ENCODE results near the gene MTRF1L. TPM values are rescaled to one million over a fixed set of nuclear protein-coding genes. Genes with fewer than 3 reads are reported as not detected.

Gene MTRF1L
- total and polyA plus RNA-seq, 8 donors = 4.7 to 55.9 (median 15.3) TPM

DNA sequence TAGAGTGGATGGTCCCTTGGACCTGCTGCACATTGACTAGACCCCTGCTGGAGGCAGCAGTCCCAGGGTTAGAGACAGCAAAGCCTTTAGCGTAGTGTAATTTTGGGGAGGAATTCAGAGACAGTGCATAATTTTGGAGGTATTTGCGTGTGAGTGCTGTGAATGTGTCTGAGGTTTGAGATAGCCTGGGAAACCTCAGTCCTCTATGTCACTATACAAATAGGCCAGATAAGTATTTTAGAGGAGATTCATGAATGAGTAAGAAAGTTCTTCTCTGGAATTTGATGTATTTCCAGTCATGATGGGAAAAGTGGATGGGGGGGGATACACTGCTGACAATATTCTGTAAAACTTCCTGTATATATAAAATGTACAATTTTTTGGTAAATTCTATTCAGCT, 25.8 kb upstream of the MTRF1L start:
- Histone ChIP-seq H3K9me3 (no peaks in the 10 kb centered on the region), H3K4me1 (peaks cover 0 to 18% (median 5%) of the 10 kb centered on the region in 4 donors), H3K27me3 (no peaks in the 10 kb centered on the region), H3K36me3 (no peaks in the 10 kb centered on the region), H3K27ac (no peak overlapping the region), H3K4me3 (no peak overlapping the region)
- no peak for DNase-seq
- no peak for TF ChIP-seq EP300 (IDR thresholded peaks at IDR 0.05)
- TF ChIP-seq, protein P1, sequence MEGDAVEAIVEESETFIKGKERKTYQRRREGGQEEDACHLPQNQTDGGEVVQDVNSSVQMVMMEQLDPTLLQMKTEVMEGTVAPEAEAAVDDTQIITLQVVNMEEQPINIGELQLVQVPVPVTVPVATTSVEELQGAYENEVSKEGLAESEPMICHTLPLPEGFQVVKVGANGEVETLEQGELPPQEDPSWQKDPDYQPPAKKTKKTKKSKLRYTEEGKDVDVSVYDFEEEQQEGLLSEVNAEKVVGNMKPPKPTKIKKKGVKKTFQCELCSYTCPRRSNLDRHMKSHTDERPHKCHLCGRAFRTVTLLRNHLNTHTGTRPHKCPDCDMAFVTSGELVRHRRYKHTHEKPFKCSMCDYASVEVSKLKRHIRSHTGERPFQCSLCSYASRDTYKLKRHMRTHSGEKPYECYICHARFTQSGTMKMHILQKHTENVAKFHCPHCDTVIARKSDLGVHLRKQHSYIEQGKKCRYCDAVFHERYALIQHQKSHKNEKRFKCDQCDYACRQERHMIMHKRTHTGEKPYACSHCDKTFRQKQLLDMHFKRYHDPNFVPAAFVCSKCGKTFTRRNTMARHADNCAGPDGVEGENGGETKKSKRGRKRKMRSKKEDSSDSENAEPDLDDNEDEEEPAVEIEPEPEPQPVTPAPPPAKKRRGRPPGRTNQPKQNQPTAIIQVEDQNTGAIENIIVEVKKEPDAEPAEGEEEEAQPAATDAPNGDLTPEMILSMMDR (IDR thresholded peaks at IDR 0.05) = no peak
- TF ChIP-seq POLR2AphosphoS5 (IDR thresholded peaks at IDR 0.05) = no peak
- TF ChIP-seq POLR2A (IDR thresholded peaks at IDR 0.05) = no peak
- intact Hi-C loops (cut with DNase I; ENCODE audit: low total_unique reads) = loop anchor here (10.0 kb wide), 1 partner anchor 163 kb away; no protein-coding TSS in a partner anchor
- 76 to 87% (median 84%) methylated on average over 2 of the region's 2 CpGs for WGBS, 5 donors

DNA sequence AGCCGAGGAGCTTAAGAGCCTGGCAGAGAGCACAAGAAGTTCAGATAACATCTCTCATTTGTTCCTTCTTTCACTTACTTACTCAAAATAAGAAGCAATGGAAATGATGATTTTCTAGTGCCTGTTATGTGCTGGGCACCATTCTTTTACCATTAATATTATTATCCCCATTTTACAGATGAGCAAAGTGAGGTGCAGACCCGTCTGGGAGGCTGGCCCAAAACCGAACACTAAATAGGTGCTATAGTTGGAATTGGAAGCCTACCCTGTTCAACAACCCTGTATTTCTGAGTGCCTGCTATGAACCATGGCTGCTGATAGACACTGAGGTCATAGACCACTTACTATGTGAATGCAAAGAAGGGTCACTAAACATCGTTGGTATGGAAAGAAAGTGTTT, 25.0 kb upstream of the MTRF1L start:
- Histone ChIP-seq H3K9me3 (no peaks in the 10 kb centered on the region), H3K36me3 (no peaks in the 10 kb centered on the region), H3K4me3 (no peak overlapping the region), H3K27ac (no peak overlapping the region), H3K27me3 (no peaks in the 10 kb centered on the region), H3K4me1 (peaks cover 0 to 18% (median 5%) of the 10 kb centered on the region in 4 donors)
- WGBS, 5 donors = 76 to 89% (median 82%) methylated on average over 4 of the region's 4 CpGs
- DNase-seq = no peak
- TF ChIP-seq POLR2A (IDR thresholded peaks at IDR 0.05) = no peak
- TF ChIP-seq EP300 (IDR thresholded peaks at IDR 0.05) = no peak
- no peak for TF ChIP-seq POLR2AphosphoS5 (IDR thresholded peaks at IDR 0.05)
- TF ChIP-seq, protein P1 (IDR thresholded peaks at IDR 0.05) = no peak
- intact Hi-C loops (cut with DNase I; ENCODE audit: low total_unique reads) = loop anchor here (10.0 kb wide), 1 partner anchor 163 kb away; no protein-coding TSS in a partner anchor

DNA sequence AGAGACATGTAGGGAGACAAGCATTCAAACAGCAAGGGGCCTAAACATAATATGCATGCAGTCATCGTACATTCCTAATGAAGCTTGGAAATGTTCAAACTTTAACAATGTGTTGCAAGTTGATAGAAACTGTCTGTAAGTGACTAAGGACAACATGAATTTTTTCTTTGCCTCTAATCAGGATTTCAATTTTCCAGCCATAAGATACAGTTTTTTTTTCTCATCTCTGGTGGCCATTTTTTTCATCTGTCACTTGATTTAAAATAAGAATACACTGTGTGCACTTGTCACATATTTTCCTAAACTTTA, 22.2 kb upstream of the MTRF1L start:
- no peak for DNase-seq
- Histone ChIP-seq H3K36me3 (no peaks in the 10 kb centered on the region), H3K4me3 (no peak overlapping the region), H3K9me3 (no peaks in the 10 kb centered on the region), H3K4me1 (peaks cover 0 to 7% (median 0%) of the 10 kb centered on the region in 4 donors), H3K27me3 (no peaks in the 10 kb centered on the region), H3K27ac (no peak overlapping the region)
- no peak for TF ChIP-seq EP300 (IDR thresholded peaks at IDR 0.05)
- TF ChIP-seq, protein P1 (IDR thresholded peaks at IDR 0.05) = peak in 2 of 7 experiments; percentile 1 to 22
- intact Hi-C loops (cut with DNase I; ENCODE audit: low total_unique reads) = loop anchor here (10.0 kb wide), 1 partner anchor 160 kb away; no protein-coding TSS in a partner anchor
- 0 to 20% (median 16%) methylated on average over 1 of the region's 1 CpG for WGBS, 5 donors

DNA sequence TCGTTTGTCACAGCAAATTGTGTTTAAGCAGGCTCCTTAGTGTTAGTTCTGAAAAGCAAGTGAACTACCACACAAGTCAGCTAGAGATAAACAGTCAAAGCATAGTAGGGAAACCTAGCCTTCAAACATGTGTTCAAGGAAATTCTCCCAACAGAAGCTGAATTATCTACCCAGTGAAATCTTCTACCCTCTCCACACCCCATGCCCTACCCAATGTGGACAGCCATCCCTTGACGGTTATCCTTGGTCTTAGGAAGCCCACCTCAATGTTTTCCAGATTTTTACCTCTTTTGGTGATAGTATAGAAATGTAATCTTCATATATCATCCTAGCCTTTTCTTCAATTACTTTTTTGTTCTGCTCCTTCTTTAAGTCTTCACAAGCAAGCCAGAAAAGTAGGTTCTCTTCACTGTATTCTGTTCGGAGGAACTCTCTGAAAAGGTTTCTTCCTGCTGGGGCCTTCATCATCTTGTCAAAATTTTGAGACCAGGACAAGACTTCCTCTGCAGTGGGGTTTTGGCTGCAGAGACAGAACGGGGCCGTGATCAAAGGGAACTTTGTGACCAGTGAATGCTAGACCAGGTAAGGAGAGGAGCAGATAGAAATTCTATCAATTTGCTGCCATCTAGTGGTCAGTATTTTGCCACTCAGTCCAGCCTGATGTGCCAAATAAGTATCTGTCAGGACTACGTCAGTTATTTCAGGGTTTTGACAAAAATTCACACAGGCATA, 21.6 kb upstream of the MTRF1L start:
- 38 to 43% (median 40%) methylated on average over 6 of the region's 6 CpGs for WGBS, 5 donors
- H3K4me1 ChIP-seq = peaks cover 0 to 7% (median 0%) of the 10 kb centered on the region in 4 donors
- peak; percentile 25 to 78 for DNase-seq
- no peaks in the 10 kb centered on the region for H3K36me3 ChIP-seq
- no peaks in the 10 kb centered on the region for H3K27me3 ChIP-seq
- intact Hi-C loops (cut with DNase I; ENCODE audit: low total_unique reads) = loop anchor here (10.0 kb wide), 1 partner anchor 159 kb away; no protein-coding TSS in a partner anchor
- H3K4me3 ChIP-seq = no peak overlapping the region
- TF ChIP-seq POLR2AphosphoS5 (IDR thresholded peaks at IDR 0.05) = no peak
- TF ChIP-seq, protein P1 (IDR thresholded peaks at IDR 0.05) = peak in 5 of 7 experiments; percentile 51 to 83 (median 62)
- no peaks in the 10 kb centered on the region for H3K9me3 ChIP-seq
- H3K27ac ChIP-seq = no peak overlapping the region

Data from stomach (tissue), 9 donors.